ENCODE measurements around the gene CIB2. TPM values are rescaled to one million over a fixed set of nuclear protein-coding genes. Genes with fewer than 3 reads are reported as not detected.

The CIB2 gene
- total and polyA plus RNA-seq, 4 donors = 6.3 to 9.1 (median 7.7) TPM

DNA sequence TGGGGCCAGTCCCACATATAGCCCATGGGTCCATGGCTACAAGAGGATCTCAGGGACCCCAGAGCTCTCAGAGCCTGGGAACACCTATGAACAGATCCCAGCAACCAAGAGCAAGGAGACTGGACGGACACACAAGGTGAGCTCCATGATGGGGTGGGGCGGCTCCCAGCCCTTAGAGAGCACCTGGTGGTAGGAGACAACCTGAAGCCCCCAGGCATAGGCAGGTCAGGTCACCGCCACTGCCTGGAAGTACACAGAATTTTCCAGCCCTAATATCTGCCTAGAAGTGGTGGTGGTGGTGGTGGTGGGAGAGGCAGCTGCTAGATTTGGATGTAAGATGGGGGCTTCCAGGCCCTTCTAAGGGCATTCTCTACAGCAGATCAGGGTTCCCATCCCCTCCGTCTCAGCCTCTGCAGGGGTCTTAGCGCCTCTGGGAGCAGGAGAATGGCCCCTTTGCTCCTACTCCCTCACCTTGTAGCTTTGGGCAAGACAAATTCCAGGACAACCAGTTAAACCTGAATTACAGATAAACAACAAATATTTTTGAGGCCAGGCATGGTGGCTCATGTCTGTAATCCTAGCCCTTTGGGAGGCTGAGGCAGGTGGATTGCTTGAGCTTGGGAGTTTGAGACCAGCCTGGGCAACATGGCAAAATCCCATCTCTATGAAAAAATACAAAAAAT is 29.7 kb downstream of the CIB2 start:
- H3K9me3 ChIP-seq (ENCODE audit: control insufficient read depth, low read length) = no peaks in the 10 kb centered on the region
- 98 to 100% methylated on average over 5 of the region's 5 CpGs for WGBS, 2 donors
- DNase-seq (peak; percentile 21 to 59), ATAC-seq (ENCODE audit: low FRiP score) (no peak)
- H3K4me3 ChIP-seq (ENCODE audit: low read length in 2 of 2) = no peak overlapping the region
- H3K4me1 ChIP-seq (ENCODE audit: control insufficient read depth in 1 of 2, insufficient read depth in 2 of 2, low read length in 2 of 2) = no peaks in the 10 kb centered on the region
- H3K36me3 ChIP-seq (ENCODE audit: control insufficient read depth in 1 of 2, insufficient read depth in 2 of 2, low read length in 1 of 2) = no peaks in the 10 kb centered on the region
- intact Hi-C loops (cut with DNase I) = no loop called here
- no peaks in the 10 kb centered on the region for H3K27me3 ChIP-seq (ENCODE audit: control insufficient read depth in 1 of 2, insufficient read depth in 2 of 2, low read length in 1 of 2)
- H3K27ac ChIP-seq (ENCODE audit: low read depth in 1 of 2, low read length in 2 of 2) = no peak overlapping the region

DNA sequence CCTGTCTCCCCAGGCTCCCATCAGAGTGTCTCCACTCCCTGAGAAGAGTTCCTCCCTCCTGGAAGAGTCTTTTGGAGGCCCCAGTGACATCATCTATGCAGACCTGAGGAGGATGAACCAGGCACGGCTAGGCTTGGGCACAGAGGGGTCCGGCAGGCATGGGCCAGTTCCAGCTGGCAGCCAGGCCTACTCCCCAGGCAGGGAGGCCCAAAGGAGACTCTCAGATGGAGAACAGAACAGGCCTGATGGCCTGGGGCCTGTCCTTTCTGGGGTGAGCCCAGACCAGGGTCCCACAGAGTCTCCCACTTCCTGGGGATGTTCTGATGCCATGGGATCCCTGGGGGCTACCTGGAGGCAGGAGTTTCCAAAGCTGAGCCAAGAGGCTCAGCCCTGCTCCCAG is 30.4 kb downstream of the CIB2 start:
- WGBS, 2 donors = 52 to 77% methylated on average over 2 of the region's 2 CpGs
- Histone ChIP-seq H3K4me1 (ENCODE audit: control insufficient read depth in 1 of 2, insufficient read depth in 2 of 2, low read length in 2 of 2) (no peaks in the 10 kb centered on the region), H3K27ac (ENCODE audit: low read depth in 1 of 2, low read length in 2 of 2) (no peak overlapping the region), H3K9me3 (ENCODE audit: control insufficient read depth, low read length) (no peaks in the 10 kb centered on the region), H3K4me3 (ENCODE audit: low read length in 2 of 2) (no peak overlapping the region), H3K36me3 (ENCODE audit: control insufficient read depth in 1 of 2, insufficient read depth in 2 of 2, low read length in 1 of 2) (no peaks in the 10 kb centered on the region), H3K27me3 (ENCODE audit: control insufficient read depth in 1 of 2, insufficient read depth in 2 of 2, low read length in 1 of 2) (no peaks in the 10 kb centered on the region)
- ATAC-seq (ENCODE audit: low FRiP score) (no peak), DNase-seq (peak; percentile 9 to 33)
- intact Hi-C loops (cut with DNase I) = no loop called here

DNA sequence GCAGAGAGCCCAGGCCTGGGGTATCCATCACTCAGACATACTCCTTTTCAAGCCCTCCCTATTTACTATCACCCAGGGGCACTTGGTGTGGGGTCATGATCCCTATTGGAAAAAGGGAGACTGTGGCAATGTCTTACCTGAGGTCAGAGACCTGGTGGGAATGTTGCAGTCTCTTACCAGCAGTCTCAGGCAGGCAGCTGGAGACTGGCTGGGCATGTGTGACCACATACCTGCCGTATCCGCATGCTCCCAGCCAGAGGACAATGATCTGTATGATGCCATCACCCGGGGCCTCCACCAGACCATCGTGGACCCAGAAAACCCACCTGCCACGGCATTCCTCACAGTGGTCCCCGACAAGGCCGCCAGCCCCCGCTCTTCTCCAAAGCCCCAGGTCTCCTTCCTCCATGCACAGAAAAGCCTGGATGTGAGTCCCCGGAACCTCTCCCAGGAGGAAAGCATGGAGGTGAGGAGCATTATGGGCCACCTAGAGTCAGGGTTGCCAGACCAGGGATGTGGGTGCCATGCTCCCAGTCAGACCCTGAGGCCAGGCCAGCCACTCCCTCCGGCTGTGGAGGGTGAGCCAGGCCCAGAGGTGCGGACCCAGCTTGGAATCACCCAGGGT is 33.0 kb downstream of the CIB2 start:
- Histone ChIP-seq H3K4me3 (ENCODE audit: low read length in 2 of 2) (no peak overlapping the region), H3K9me3 (ENCODE audit: control insufficient read depth, low read length) (no peaks in the 10 kb centered on the region), H3K36me3 (ENCODE audit: control insufficient read depth in 1 of 2, insufficient read depth in 2 of 2, low read length in 1 of 2) (no peaks in the 10 kb centered on the region), H3K27ac (ENCODE audit: low read depth in 1 of 2, low read length in 2 of 2) (no peak overlapping the region), H3K4me1 (ENCODE audit: control insufficient read depth in 1 of 2, insufficient read depth in 2 of 2, low read length in 2 of 2) (no peaks in the 10 kb centered on the region), H3K27me3 (ENCODE audit: control insufficient read depth in 1 of 2, insufficient read depth in 2 of 2, low read length in 1 of 2) (no peaks in the 10 kb centered on the region)
- 90 to 98% methylated on average over 11 of the region's 11 CpGs for WGBS, 2 donors
- peak; percentile 30 for ATAC-seq (ENCODE audit: low FRiP score)
- intact Hi-C loops (cut with DNase I) = no loop called here
- DNase-seq = peak; percentile 26 to 51

DNA sequence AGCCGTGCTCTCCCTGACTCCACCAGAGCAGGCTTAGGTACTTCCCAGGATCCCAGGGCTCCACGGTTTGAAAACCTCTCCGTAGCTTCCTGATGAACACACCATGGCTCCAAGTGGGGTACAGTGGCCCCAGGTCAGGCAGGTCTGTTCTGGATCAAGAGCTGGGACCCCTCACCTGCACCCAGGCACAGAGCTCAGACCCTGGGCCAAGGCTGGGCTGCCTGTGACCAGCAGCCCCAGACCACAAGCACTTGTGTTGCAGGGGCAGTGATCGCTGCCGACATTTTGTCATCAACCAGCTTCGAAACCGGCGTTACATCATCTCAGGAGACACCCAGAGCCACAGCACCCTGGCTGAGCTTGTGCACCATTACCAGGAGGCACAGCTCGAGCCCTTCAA is 33.6 kb downstream of the CIB2 start:
- Histone ChIP-seq H3K4me1 (ENCODE audit: control insufficient read depth in 1 of 2, insufficient read depth in 2 of 2, low read length in 2 of 2) (no peaks in the 10 kb centered on the region), H3K4me3 (ENCODE audit: low read length in 2 of 2) (no peak overlapping the region), H3K27ac (ENCODE audit: low read depth in 1 of 2, low read length in 2 of 2) (no peak overlapping the region), H3K9me3 (ENCODE audit: control insufficient read depth, low read length) (no peaks in the 10 kb centered on the region), H3K36me3 (ENCODE audit: control insufficient read depth in 1 of 2, insufficient read depth in 2 of 2, low read length in 1 of 2) (no peaks in the 10 kb centered on the region), H3K27me3 (ENCODE audit: control insufficient read depth in 1 of 2, insufficient read depth in 2 of 2, low read length in 1 of 2) (no peaks in the 10 kb centered on the region)
- intact Hi-C loops (cut with DNase I) = no loop called here
- ATAC-seq (ENCODE audit: low FRiP score) (no peak), DNase-seq (peak; percentile 32 to 58)
- WGBS, 2 donors = 88 to 93% methylated on average over 9 of the region's 9 CpGs

DNA sequence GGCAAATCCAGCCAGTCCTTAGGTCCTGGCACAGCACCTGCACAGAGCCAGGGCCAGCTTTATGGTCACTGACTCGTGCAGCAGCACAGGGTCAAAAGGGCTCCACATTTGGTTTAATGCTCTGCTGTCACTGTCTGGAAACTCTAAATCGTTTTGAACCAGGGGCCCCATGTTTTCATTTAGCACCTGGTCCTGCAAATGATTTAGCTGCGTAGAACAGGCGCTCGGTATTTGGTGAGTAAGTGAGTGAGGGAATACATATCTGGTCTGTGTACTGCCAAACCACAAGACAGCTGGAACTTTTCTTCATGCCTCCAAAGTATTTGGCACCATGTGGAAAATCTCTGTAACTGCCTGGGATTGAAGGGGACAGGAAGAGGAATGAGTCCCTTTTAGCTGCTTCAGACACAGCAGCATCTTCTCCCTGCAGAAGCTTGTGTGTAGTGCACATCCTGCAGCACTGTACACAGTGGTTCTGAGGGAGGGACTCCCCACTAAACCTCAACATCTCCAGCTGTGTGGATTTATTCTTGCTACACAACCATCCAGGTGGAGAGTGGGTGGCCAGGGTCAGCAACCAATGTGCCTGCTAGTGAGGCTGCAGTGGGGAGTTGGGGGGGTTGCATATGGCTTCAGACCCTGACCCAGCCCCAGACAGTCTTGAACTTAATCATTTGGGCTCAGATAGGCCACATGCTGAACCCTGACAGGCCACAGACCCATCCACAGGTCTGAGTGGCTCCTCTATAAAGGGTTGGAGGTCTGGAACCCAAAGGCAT is 37.8 kb downstream of the CIB2 start:
- no peak overlapping the region for H3K27ac ChIP-seq (ENCODE audit: low read depth in 1 of 2, low read length in 2 of 2)
- WGBS, 2 donors = 51 to 63% methylated on average over 5 of the region's 5 CpGs
- DNase-seq (peak; percentile 28 to 46), ATAC-seq (ENCODE audit: low FRiP score) (no peak)
- H3K4me1 ChIP-seq (ENCODE audit: control insufficient read depth in 1 of 2, insufficient read depth in 2 of 2, low read length in 2 of 2) = no peaks in the 10 kb centered on the region
- H3K9me3 ChIP-seq (ENCODE audit: control insufficient read depth, low read length) = no peaks in the 10 kb centered on the region
- H3K36me3 ChIP-seq (ENCODE audit: control insufficient read depth in 1 of 2, insufficient read depth in 2 of 2, low read length in 1 of 2) = no peaks in the 10 kb centered on the region
- no peaks in the 10 kb centered on the region for H3K27me3 ChIP-seq (ENCODE audit: control insufficient read depth in 1 of 2, insufficient read depth in 2 of 2, low read length in 1 of 2)
- intact Hi-C loops (cut with DNase I) = no loop called here
- H3K4me3 ChIP-seq (ENCODE audit: low read length in 2 of 2) = no peak overlapping the region

DNA sequence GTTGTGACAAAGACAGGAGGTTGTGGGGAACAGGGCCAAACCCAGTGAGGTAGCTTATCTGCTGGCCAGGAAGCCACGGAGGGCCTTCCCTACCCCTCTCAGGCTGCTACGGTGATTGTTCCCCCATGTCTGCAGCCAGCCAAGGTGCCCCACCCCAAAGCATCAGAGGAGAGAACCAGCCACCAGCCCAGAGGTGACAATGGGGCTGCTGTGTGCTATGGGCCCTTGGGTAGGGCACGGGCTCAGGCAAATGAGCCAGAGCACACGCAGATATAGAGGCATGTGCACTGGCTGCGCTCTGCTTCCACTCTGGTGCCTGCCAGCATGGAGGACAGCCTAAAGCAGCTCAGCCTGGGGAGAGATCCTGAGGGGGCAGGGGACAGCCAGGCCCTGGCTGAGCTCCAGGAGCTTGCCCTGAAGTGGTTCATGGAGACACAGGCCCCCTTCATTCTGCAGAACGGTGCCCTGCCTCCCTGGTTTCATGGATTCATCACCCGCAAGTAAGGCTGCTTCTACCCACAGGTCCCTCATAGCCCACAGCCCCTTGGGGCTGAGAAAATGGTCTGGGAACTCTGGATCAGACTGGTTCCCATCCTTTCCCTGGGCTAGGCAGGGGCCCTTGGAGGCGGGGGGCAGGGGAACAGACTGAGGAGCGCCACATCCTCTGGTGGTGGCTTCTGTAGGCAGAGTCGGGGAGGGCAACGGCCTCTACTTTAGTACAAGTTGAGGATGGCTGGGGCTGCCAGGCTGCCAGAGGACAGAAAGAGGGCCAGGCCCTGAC is 38.8 kb downstream of the CIB2 start, which contains the start of gene SH2D7:
Gene SH2D7 (plus strand): TSS at position 301 of the 781 bp plus-strand sequence. CDS start 24 bp downstream, at position 325.
- intact Hi-C loops (cut with DNase I) = no loop called here
- H3K9me3 ChIP-seq (ENCODE audit: control insufficient read depth, low read length) = no peaks in the 10 kb centered on the region
- H3K4me3 ChIP-seq (ENCODE audit: low read length in 2 of 2) = no peak within 1 kb of the TSS
- no peak within 1 kb of the TSS for H3K27ac ChIP-seq (ENCODE audit: low read depth in 1 of 2, low read length in 2 of 2)
- DNase-seq (peak; percentile 30 to 68), ATAC-seq (ENCODE audit: low FRiP score) (no peak)
- H3K27me3 ChIP-seq (ENCODE audit: control insufficient read depth in 1 of 2, insufficient read depth in 2 of 2, low read length in 1 of 2) = no peaks in the 10 kb centered on the region
- H3K36me3 ChIP-seq (ENCODE audit: control insufficient read depth in 1 of 2, insufficient read depth in 2 of 2, low read length in 1 of 2) = no peaks in the 10 kb centered on the region
- 83 to 87% methylated on average over 11 of the region's 11 CpGs for WGBS, 2 donors
- H3K4me1 ChIP-seq (ENCODE audit: control insufficient read depth in 1 of 2, insufficient read depth in 2 of 2, low read length in 2 of 2) = no peaks in the 10 kb centered on the region

DNA sequence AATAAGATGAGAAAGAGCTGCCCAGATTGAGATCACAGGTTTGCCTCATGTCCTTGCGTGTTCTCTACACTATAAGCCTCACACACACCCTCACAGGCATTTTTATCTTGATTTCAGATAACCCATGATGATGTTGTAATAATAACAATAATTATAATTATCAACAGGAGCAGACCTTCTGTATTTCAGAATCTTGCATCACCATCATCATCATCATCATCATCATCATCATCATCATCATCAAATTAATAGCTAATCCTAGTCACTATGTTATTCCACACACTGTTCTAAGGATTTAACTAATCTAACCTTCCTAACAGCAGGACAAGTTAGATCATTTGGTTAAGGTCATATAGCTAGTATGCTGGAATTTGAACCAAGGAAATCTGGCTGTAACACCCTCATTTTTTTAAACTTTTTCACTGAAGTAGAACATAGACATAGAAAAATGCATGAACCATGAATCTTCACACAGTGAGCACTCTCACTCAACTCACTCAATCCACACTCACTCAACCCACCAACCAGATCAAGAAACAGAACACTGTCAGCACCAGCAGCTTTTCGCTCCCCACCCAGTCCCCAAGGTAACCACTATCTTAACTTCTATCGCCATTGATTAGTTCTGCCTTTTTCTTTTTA is 40.7 kb downstream of the CIB2 start:
- Histone ChIP-seq H3K4me1 (ENCODE audit: control insufficient read depth in 1 of 2, insufficient read depth in 2 of 2, low read length in 2 of 2) (no peaks in the 10 kb centered on the region), H3K36me3 (ENCODE audit: control insufficient read depth in 1 of 2, insufficient read depth in 2 of 2, low read length in 1 of 2) (no peaks in the 10 kb centered on the region), H3K4me3 (ENCODE audit: low read length in 2 of 2) (no peak overlapping the region), H3K9me3 (ENCODE audit: control insufficient read depth, low read length) (no peaks in the 10 kb centered on the region), H3K27ac (ENCODE audit: low read depth in 1 of 2, low read length in 2 of 2) (no peak overlapping the region), H3K27me3 (ENCODE audit: control insufficient read depth in 1 of 2, insufficient read depth in 2 of 2, low read length in 1 of 2) (no peaks in the 10 kb centered on the region)
- intact Hi-C loops (cut with DNase I) = no loop called here
- ATAC-seq (ENCODE audit: low FRiP score) = no peak
- 98 to 100% methylated on average over 3 of the region's 3 CpGs for WGBS, 2 donors
- peak; percentile 10 for DNase-seq

DNA sequence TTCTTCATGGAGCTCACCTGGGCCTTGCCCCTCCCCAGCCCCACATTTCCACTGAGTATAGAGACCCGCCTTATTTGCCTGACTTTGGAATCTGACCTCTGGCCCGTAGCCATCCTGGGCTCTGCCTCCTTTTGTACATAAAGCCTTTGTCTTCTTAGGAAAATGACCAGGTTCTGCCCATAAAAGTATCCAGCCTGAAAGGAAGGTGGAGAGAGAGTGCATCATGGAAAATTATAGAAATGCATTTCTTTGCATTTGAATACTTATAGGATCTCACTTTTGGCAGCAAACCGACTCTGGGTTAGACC is 42.5 kb downstream of the CIB2 start:
- Histone ChIP-seq H3K27ac (ENCODE audit: low read depth in 1 of 2, low read length in 2 of 2) (no peak overlapping the region), H3K27me3 (ENCODE audit: control insufficient read depth in 1 of 2, insufficient read depth in 2 of 2, low read length in 1 of 2) (no peaks in the 10 kb centered on the region), H3K36me3 (ENCODE audit: control insufficient read depth in 1 of 2, insufficient read depth in 2 of 2, low read length in 1 of 2) (no peaks in the 10 kb centered on the region), H3K9me3 (ENCODE audit: control insufficient read depth, low read length) (no peaks in the 10 kb centered on the region), H3K4me3 (ENCODE audit: low read length in 2 of 2) (no peak overlapping the region), H3K4me1 (ENCODE audit: control insufficient read depth in 1 of 2, insufficient read depth in 2 of 2, low read length in 2 of 2) (no peaks in the 10 kb centered on the region)
- ATAC-seq (ENCODE audit: low FRiP score) (no peak), DNase-seq (peak in 1 of 2 donors; percentile 22)
- WGBS, 2 donors = 81 to 89% methylated on average over 3 of the region's 3 CpGs
- intact Hi-C loops (cut with DNase I) = no loop called here

Measured in aorta (tissue), 5 donors.